Stimulated activated CD4-positive, alpha-beta T cell treated with anti-CD3 and anti-CD28 coated beads, Interleukin-2, amount 100 ng/mL, for 48 hours (primary cell): Measurements from ENCODE around the gene PLIN5.
"Not testable (repeated sequence)": the region's sequence is repeated elsewhere in the genome, so short reads cannot be mapped to it uniquely, and the experiment has no call there.

Source experiments
- DNase-seq, 2 donors: peaks; one replicate each; pipeline ENCODE4 v3.0.0-alpha.2; 2020

The PLIN5 gene

DNA sequence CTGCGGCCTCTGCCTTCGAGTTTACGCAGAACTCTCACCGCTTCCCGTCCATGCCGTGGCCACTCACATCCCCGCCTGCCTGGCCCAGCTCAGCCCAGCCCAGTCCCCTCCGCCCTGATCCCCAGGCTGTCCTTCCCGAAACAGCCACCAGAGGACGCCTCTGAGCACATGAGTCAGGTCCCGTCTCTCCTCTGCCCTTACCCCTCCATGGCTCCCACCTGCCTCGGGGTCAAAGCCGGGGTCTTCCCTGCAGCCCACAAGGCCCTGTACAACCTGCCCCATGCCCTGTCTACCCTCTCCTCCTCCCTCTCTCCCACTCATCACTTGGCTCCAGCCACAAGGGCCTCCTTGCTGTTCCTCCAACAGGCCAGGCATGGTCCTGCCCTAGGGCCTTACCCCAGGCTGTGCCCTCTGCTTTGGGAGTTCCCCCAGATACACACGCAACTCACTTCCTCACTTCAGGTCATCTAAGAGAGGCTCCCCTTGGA lies 32.6 kb upstream of the PLIN5 start:
- peak; percentile 74 to 75 for DNase-seq

GRCh38 chr19:4566402-4567051 lies 31.5 kb upstream of the PLIN5 start:
- DNase-seq, result no peak

GRCh38 chr19:4563562-4563961 lies 28.5 kb upstream of the PLIN5 start:
- not testable (repeated sequence) for DNase-seq

DNA sequence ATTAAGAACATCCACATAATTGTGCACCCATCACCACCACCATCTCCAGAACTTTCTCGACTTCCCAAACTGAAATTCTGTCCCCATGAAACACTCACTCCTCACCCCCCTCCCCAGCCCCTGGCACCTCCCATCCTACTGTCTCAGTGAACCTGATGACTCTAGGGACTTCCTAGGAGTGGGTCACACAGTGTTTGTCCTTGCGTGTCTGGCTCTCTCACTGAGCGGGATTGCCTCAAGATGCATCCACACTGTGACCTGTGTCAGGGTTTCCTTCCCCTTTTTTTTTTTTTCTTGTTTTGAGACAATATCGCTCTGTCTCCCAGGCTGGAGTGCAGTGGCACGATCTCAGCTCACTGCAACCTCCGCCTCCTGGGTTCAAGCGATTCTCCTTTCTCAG lies 27.1 kb upstream of the PLIN5 start:
- DNase-seq, result not testable (repeated sequence)

DNA sequence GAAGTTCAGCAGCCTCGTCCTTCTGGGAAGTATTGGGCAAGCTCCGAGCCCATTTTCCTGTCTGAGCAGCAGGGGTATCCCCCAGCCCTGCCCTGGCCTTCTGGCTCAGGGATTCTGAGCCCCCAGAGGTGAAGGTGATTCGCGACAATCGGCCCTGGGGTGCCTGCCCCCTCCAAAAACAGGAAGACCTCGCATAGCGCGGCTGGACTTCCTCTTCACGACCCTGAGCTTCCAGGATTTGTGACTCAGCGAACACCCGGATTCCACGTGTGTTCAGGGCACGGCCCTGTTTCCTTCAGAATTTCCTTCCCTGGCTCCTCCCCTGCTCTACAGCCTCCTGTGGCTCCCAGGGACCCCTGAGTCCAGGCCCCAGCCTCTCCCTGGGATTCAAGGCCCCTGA lies 24.5 kb upstream of the PLIN5 start, which contains the start of gene SEMA6B:
Gene SEMA6B, minus strand, starts transcription at position 116 of the 400 bp plus-strand sequence. CDS start 1,227 bp downstream, outside the sequence.
- DNase-seq, result no peak

- peak; percentile 40 to 58 for DNase-seq
Measured at GRCh38 chr19:4557971-4558941, 23.2 kb upstream of the PLIN5 start.

DNA sequence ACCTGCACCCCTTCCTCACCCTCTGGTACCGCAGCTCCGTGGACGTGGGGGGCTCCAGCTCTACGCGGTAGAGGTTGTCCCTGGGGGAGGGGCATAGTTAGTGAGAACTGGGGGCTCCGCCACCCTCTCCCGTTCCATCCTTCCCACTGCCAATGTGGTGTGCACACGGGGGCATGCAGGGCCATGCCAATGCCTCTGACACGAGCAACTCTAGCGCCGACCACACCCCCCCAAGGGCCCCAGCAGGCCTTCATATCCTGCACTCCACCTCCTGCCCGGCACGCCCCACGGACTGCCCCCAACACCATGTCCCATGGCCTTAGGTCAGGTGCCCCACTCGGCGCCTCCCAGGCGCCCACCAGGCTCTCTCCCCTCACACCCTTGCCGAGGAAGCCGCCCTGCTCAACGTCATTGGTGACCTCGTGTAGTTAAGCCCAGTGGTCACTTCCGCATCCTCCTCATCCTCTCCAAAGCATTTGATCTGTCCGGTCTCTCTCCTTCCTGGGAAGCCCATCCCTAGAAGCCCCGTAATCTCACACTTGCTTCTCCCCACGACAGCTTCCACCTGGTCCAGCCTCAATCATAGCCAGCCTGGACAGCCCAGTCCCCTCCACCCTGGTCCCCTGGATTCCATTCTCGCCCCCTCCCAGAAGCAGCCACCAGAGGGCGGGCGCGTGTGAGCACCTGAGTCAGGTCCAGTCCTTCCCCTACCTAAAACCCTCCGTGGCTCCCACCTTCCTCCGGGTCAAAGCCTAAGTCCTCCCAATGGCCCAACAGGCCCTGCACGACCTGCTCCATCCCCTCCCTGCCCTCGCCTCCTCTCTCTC lies 22.3 kb upstream of the PLIN5 start:
- DNase-seq, result no peak

DNA sequence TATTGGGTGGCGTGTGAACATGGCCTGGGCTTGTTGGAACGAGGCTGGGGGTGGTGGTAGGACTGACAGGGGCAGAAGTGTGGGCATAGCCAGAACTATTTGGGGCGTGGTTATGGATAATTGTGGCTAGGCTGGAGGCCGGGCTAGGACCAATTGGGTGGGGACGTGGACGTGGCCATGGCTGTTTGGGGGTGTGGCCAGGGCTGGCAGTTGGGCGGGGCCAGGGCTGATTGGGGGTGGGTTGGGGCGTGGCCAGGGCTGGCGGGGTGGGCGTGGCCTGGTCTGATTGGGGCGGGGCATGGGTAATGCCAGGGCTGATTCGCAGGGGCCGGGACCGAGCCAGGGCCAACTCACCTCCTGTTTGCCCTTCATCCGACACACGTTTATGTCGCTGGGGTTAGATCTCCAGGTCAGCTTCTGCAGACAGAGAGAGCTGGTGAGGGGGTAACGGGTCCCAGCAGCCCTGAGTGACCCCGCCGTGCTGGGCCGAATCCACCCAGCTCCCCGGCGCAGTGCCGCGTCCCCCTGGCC lies 21.6 kb upstream of the PLIN5 start:
- DNase-seq, result peak; percentile 23 to 52

DNA sequence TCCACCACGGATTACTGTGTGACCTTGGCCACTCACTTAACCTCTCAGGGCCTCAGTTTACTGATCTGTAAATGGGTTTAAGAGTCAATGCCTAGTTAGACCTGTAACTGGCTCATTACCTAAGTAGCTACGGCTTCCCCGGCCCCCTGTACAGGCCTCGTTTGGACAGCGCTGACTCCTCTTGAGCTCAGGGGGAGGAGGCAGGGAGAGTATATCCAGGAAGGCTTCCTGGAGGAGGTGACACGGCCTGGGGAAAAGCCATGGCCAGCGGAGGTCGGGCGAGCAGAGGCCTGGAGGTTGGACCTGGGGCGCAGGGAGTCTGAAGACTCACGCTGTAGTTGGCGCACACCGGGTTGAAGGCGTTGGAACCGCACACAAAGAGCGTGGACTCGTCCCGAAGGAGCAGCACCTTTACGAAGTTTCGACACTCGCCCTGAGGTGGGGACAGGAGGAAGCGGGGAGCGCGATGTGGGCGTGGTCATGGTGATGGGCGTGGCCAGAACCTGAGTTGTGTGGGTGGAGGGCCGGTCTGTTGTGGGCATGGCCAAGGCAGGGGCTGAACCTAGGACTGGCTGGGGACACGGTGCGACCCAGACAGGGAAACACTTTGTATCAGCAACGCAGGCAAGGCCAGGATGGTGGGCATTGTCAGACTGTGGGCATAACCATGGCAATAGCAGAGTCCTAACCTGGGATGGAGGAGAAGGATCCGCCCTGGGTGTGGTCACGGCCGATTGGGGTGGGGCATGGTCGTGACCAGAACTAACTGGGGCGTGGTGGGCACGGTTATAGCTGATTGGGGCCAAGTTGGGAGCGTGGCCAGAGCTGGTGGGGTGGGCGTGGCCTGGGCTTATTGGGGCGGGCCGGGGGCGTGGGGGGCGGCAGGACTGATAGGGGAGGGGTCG lies 20.9 kb upstream of the PLIN5 start:
- DNase-seq, result no peak

DNA sequence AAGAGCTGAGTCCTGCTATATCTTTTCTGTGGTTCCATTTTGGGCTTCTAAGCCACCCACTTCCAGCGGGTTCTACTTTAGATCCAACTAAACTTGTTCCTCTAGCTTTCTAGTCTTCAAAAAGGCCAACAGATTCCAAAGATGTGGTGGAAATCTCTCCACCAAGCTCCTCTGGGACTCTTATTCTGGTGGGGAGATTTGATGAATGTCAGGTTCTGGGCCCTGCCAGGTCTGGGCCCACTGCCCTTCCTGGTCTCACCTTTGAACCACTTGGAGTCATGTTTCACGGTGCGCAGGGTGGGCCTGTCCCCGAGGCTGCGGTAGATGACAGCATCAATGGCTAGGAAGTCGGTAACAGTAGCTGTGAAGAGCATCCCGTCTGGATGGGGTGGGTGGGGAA lies 19.7 kb upstream of the PLIN5 start:
- DNase-seq, result no peak

GRCh38 chr19:4553775-4554174 lies 18.8 kb upstream of the PLIN5 start:
- no peak for DNase-seq

GRCh38 chr19:4553092-4553695 lies 18.2 kb upstream of the PLIN5 start:
- DNase-seq, result no peak

- DNase-seq, result no peak
Measured at GRCh38 chr19:4552525-4552819, 17.4 kb upstream of the PLIN5 start.

DNA sequence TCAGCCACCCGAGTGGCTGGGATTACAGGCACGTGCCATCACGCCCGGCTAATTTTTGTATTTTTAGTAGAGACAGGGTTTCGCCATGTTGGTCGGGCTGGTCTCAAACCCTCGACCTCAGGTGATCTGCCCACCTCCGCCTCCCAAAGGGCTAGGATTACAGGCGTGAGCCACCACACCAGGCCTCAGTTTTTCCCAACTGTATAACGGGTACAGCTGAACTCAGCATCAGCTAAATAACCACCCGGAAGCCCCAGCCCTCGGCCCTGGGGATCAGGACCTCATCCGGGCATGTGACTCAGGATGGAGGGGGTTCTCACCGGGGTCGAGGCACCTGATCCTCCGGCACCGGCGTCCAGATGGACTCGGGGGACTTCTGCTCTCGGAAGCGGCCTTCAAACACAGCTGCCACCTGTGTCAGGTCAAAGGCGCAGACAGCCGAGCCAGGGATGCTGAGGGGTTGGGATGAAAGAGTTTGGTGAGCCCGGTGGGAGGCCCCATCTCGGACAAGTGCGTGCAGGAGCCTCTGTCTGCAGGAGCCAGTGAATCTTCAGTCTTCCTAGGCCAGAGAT lies 15.5 kb upstream of the PLIN5 start:
- DNase-seq, result no peak

DNA sequence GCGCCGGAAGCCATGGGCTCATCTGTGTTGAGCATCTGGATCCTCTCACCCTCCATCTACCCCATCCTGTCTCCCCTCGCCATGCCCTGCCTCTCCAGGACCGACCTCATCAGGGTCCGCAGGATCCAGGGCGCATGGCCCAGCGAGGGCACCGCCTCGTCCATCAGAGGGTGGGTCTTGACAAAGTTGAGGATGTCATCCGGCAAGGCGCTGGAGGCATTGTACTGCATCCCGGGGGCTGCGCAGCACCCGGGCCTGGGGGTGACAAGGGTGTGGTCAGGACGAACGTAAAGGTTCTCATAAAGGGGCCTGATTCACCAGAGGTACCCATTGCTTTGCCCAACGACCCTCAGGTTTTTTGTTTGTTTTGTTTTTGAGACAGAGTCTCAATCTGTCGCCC lies 15.0 kb upstream of the PLIN5 start:
- DNase-seq, result no peak

GRCh38 chr19:4548238-4548584 lies 13.2 kb upstream of the PLIN5 start:
- DNase-seq, result no peak

DNA sequence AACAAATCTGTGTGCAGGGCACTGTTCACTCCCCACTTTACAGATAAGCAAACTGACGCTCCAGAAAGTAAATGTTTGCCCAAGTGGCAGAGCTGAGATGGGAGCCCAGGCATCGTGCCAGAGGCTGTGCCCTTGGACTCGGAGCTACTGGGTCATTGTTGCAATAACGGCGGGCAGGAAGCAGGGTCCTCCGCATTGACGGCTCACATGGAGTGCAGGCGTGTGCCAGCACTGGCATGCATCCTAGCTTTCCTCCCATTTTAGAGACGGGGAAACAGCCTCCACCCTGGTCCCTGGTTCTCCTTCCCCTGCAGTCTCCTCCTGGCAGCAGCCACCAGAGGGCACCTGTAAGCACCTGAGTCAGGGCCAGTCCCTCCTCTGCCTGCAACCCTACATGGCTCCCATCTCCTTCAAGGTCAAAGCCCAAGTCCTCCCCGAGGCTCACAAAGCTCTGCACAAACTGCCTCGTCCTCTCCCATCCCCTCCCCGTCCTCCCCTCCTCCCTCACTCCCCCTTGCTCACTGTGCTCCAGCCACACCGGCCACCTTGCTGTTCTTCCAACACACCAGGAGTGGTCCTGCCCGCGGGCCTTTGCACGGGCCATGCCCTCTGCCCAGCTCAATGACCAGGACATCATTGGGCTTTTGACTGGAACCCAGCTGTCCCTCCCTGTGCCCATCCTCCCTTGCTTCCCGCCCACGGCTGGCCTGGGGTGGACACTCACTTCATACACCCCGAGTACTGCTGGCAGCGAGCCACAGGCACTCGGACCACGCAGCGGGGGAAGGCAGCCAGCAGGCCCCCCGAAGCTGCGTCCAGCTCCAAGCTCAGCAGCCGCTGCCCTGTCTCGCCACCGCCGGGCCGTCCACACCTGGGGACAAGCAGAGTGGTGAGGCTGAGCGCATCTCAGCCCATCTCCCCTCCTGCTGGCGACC lies 12.5 kb upstream of the PLIN5 start:
- no peak for DNase-seq

GRCh38 chr19:4543842-4544647 lies 9.0 kb upstream of the PLIN5 start:
- no peak for DNase-seq
